Stomach (tissue), 19 donors: ENCODE data around the gene CLMP. TPM values are rescaled to one million over a fixed set of nuclear protein-coding genes. Genes with fewer than 3 reads are reported as not detected.

ENCODE experiments used
- DNase-seq, 2 donors: peaks; one replicate each; pipeline versions ENCODE4 v3.0.0 to v3.0.0-alpha.2; 2013 to 2019
- H3K27ac ChIP-seq, 5 donors: fragments of 200-600 bp in 4 of 5; sonication (generic) in 4 of 5; one replicate each; pipeline ENCODE4 v1.5.1; 2013 to 2019; ENCODE audit warnings: mild to moderate bottlenecking in 1 of 5, moderate library complexity in 1 of 5
- H3K27me3 ChIP-seq, 3 donors: fragments of 200-600 bp; sonication (generic); one replicate each; pipeline ENCODE4 v1.5.1; 2017 to 2019; ENCODE audit warnings: mixed run types in 1 of 3
- H3K36me3 ChIP-seq, 4 donors: fragments of 200-600 bp; sonication (generic); 1 replicate in 3 of 4; 2 replicates in 1 of 4; pipeline ENCODE4 v1.5.1; 2016 to 2019
- H3K4me1 ChIP-seq, 4 donors: fragments of 200-600 bp; sonication (generic); one replicate each; pipeline ENCODE4 v1.5.1; 2016 to 2019
- H3K4me3 ChIP-seq, 4 donors: fragments of 200-600 bp; sonication (generic) in 3 of 4; one replicate each; pipeline ENCODE4 v1.5.1; 2016 to 2019; ENCODE audit warnings: mild to moderate bottlenecking in 1 of 4
- H3K9me3 ChIP-seq, 4 donors: fragments of 200-600 bp; sonication (generic); one replicate each; pipeline ENCODE4 v1.5.1; 2016 to 2019
- EP300 ChIP-seq: sonication (generic); formaldehyde crosslinking; IDR thresholded peaks from one replicate; pipeline ENCODE4 v1.6.1; 2017; ENCODE audit warnings: antibody characterized with exemption
- POLR2A ChIP-seq, 4 donors: fragments of 450-650 bp; IDR thresholded peaks; one replicate each; pipeline ENCODE4 v1.6.1; 2016; ENCODE audit warnings: antibody characterized with exemption in 4 of 4, control low read depth in 2 of 4, mild to moderate bottlenecking in 1 of 4, moderate library complexity in 1 of 4
- POLR2AphosphoS5 ChIP-seq, 3 donors: sonication (generic); formaldehyde crosslinking; IDR thresholded peaks; one replicate each; pipeline ENCODE4 v1.6.1; 2016; ENCODE audit warnings: antibody characterized with exemption in 3 of 3
- WGBS, 5 donors: extraction: QIAGEN DNeasy Blood & Tissue Kit in 3 of 5; methylation state at CpG; one replicate each; pipeline versions ENCODE4 v1.1.5 to v1.1.7; 2013 to 2018; 5-methylcytosine and 5-hydroxymethylcytosine counted together
- intact Hi-C: fragments of 100-400 bp; cut with DNase I; formaldehyde crosslinking; loops from one replicate; pipeline ENCODE4 v1.15.1; 2023; ENCODE audit warnings: low total_unique reads
- long read RNA-seq, 10 donors: transcript quantifications; one replicate each; lab custom pipeline, GENCODE V29; 2026
- polyA plus RNA-seq, 3 donors: library from polyadenylated mRNA; stranded (reverse); fragments of 200-250 nt; gene quantifications; one replicate each; pipeline ENCODE4 v1.2.3, GENCODE V29; 2013
- total RNA-seq, 5 donors: library from RNA; depleted of rRNA; stranded (reverse); fragments of >200 nt; gene quantifications; one replicate each; pipeline versions ENCODE4 v1.1.0 to v1.2.3, GENCODE V29; 2014 to 2016
- TF ChIP-seq, protein P1 (sequence below), 7 experiments: fragments of 450-650 bp in 4 of 7; fragments of 200-600 bp in 3 of 7; sonication (generic) in 3 of 7; IDR thresholded peaks; one replicate each; pipeline ENCODE4 v1.5.1; 2016 to 2019; ENCODE audit warnings: antibody characterized with exemption in 7 of 7, control low read depth in 2 of 7, mild to moderate bottlenecking in 1 of 7
- donor health status: healthy with polysubstance abuse.
- donor health status: Bipolar disorder and iron deficiency.
- donor health status: healthy.

CLMP gene, protein sequence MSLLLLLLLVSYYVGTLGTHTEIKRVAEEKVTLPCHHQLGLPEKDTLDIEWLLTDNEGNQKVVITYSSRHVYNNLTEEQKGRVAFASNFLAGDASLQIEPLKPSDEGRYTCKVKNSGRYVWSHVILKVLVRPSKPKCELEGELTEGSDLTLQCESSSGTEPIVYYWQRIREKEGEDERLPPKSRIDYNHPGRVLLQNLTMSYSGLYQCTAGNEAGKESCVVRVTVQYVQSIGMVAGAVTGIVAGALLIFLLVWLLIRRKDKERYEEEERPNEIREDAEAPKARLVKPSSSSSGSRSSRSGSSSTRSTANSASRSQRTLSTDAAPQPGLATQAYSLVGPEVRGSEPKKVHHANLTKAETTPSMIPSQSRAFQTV
- 10 to 100 TPM; 37.8 to 81.2 (median 46.7) TPM for total RNA-seq
- polyA plus RNA-seq = 10 to 100 TPM in 2 of 3 donors, 1 to 10 TPM in 1; 4.9 to 16.2 (median 13.5) TPM
- long read RNA-seq, donor 1 = 0 reads
- long read RNA-seq, donor 2, full-length matches to known transcripts = 10 of 10 reads
- long read RNA-seq, donor 2, partial matches to known transcripts = 0 of 10 reads
- long read RNA-seq, donor 2, other reads (novel, unspliced or antisense) = 0 of 10 reads
- long read RNA-seq, donor 3, full-length matches to known transcripts = 1 of 1 reads
- long read RNA-seq, donor 3, partial matches to known transcripts = 0 of 1 reads
- long read RNA-seq, donor 3, other reads (novel, unspliced or antisense) = 0 of 1 reads
- long read RNA-seq, donor 4, full-length matches to known transcripts = 2 of 2 reads
- long read RNA-seq, donor 4, partial matches to known transcripts = 0 of 2 reads
- long read RNA-seq, donor 4, other reads (novel, unspliced or antisense) = 0 of 2 reads
- long read RNA-seq, donor 5, full-length matches to known transcripts = 14 of 14 reads
- long read RNA-seq, donor 5, partial matches to known transcripts = 0 of 14 reads
- long read RNA-seq, donor 5, other reads (novel, unspliced or antisense) = 0 of 14 reads
- long read RNA-seq, donor 6, full-length matches to known transcripts = 15 of 15 reads
- long read RNA-seq, donor 6, partial matches to known transcripts = 0 of 15 reads
- long read RNA-seq, donor 6, other reads (novel, unspliced or antisense) = 0 of 15 reads
- long read RNA-seq, donor 7, full-length matches to known transcripts = 11 of 11 reads
- long read RNA-seq, donor 7, partial matches to known transcripts = 0 of 11 reads
- long read RNA-seq, donor 7, other reads (novel, unspliced or antisense) = 0 of 11 reads
- long read RNA-seq, donor 8, full-length matches to known transcripts = 3 of 3 reads
- long read RNA-seq, donor 8, partial matches to known transcripts = 0 of 3 reads
- long read RNA-seq, donor 8, other reads (novel, unspliced or antisense) = 0 of 3 reads
- long read RNA-seq, donor 9, full-length matches to known transcripts = 1 of 6 reads
- long read RNA-seq, donor 9, partial matches to known transcripts = 5 of 6 reads
- long read RNA-seq, donor 9, other reads (novel, unspliced or antisense) = 0 of 6 reads
- long read RNA-seq, donor 10 = 0 reads

DNA sequence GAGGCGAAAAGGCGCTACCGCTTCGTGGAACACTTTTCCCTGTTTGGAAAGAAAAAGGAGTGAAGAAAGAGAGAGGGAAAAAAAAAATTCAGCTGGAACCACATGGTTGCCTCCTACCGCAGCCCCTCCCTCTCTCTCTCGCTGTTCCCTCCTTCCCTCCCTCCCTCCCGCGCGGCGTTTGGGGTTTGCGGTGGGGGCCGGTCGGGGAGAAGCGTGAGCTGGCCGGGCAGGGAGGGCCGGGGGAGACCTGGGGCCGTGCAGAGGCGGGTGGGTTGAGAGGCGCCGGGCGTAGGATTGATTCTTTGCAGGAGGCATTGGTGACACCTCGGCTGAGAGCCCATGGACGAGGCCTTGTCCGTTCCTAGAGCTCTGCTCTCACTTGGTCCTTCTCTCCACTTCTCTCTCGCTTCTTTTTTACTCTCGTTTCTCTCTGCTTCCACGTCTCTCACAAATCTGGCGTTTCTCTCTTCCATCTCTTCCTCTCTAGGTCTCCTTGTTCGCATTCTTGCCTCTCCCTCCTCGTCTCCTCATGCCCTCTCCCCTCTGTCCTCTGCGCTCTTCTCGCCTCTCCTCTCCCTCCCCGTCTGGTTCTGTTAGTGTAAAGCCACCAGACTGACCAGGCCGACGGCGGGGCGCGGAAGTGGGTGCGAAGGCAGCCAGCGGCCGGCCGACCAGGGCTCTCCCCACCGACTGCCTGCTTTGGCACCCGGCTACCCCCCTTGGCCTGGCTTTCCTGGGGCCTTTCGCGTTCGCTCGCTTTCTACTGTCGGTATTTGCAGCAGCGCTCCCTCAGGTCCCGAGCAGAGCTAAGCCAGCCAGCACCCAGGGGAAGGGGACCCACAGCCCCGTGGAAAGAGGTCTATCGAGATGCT lies at the start of gene CLMP:
Gene CLMP, minus strand, starts transcription at position 61 of the 872 bp plus-strand sequence. CDS start 308 bp downstream, outside the sequence.
- Histone ChIP-seq H3K36me3 (no peaks in the 10 kb centered on the region), H3K27me3 (peaks cover 0 to 79% (median 31%) of the 10 kb centered on the region in 3 donors), H3K4me3 (peak within 1 kb of the TSS; percentile 42 to 52 (median 50)), H3K9me3 (no peaks in the 10 kb centered on the region), H3K4me1 (peaks cover 13 to 50% (median 19%) of the 10 kb centered on the region in 4 donors), H3K27ac (peak within 1 kb of the TSS; percentile 70 to 90 (median 81))
- intact Hi-C loops = no loop called here
- DNase-seq = peak in 1 of 2 donors; percentile 87
- TF ChIP-seq POLR2AphosphoS5 (IDR thresholded peaks at IDR 0.05) = no peak
- TF ChIP-seq, protein P1, sequence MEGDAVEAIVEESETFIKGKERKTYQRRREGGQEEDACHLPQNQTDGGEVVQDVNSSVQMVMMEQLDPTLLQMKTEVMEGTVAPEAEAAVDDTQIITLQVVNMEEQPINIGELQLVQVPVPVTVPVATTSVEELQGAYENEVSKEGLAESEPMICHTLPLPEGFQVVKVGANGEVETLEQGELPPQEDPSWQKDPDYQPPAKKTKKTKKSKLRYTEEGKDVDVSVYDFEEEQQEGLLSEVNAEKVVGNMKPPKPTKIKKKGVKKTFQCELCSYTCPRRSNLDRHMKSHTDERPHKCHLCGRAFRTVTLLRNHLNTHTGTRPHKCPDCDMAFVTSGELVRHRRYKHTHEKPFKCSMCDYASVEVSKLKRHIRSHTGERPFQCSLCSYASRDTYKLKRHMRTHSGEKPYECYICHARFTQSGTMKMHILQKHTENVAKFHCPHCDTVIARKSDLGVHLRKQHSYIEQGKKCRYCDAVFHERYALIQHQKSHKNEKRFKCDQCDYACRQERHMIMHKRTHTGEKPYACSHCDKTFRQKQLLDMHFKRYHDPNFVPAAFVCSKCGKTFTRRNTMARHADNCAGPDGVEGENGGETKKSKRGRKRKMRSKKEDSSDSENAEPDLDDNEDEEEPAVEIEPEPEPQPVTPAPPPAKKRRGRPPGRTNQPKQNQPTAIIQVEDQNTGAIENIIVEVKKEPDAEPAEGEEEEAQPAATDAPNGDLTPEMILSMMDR (IDR thresholded peaks at IDR 0.05) = no peak
- no peak for TF ChIP-seq EP300
- TF ChIP-seq POLR2A (IDR thresholded peaks at IDR 0.05) = no peak
- 3 to 14% (median 7%) methylated on average over 48 to 53 of the region's 53 CpGs for WGBS, 5 donors

DNA sequence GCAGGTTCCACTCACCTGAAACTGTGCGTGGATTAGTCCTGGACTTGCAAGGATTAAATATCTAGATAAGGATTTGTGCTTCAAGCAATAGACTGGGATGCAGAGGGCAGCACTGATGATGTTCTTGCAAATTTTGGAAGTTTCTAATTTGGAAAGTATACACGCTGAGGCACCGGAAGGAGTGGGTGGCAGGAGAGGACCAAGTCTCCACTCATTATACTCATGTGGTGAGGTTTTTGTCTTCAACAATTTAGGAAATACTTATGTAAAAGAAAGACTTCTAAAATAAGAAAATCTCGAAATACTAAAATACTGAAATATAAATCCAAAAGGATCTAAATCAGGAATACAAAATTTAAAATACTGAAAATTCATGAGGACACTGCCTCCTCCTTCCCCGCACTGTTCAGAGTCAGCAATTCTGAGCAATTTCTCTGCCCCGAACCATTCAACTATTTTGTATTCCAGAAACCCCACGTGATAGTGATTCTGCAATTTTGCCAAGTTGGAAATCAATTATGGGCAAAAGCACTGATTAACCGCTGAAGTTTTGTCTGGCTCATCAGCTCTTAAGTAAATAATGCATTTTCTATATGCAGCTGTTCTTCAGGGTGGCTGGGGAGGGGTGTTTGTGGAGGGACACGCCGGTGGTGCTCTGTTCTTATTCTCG lies 47.0 kb upstream of the CLMP start:
- Histone ChIP-seq H3K4me3 (no peak overlapping the region), H3K27ac (no peak overlapping the region), H3K27me3 (no peaks in the 10 kb centered on the region), H3K4me1 (peaks cover 0 to 8% (median 3%) of the 10 kb centered on the region in 4 donors), H3K9me3 (no peaks in the 10 kb centered on the region), H3K36me3 (no peaks in the 10 kb centered on the region)
- DNase-seq = no peak
- intact Hi-C loops = no loop called here
- TF ChIP-seq EP300 = no peak
- no peak for TF ChIP-seq POLR2AphosphoS5 (IDR thresholded peaks at IDR 0.05)
- TF ChIP-seq, protein P1 (IDR thresholded peaks at IDR 0.05) = no peak
- no peak for TF ChIP-seq POLR2A (IDR thresholded peaks at IDR 0.05)
- WGBS, 5 donors = 69 to 75% (median 73%) methylated on average over 11 of the region's 11 CpGs

DNA sequence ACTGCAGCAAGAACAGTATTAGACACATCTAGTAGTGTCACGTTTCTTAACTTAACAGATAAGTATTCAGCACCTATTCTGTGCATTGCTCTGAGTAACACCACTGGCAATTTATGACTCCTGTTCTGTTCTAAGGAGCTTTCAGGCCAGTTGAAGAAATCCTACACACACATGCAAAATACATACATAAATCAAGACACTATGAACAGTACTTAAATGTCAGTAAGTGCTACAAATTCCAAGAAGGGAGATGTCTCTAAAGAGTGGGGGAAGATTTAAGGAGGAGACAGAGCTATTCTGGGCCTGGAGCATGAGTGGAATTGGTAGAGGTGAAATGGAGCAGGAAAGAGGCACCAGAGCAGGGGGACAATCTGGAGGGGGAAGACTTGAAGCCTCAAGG lies 46.2 kb upstream of the CLMP start:
- Histone ChIP-seq H3K27ac (no peak overlapping the region), H3K27me3 (no peaks in the 10 kb centered on the region), H3K4me3 (no peak overlapping the region), H3K36me3 (no peaks in the 10 kb centered on the region), H3K4me1 (peaks cover 0 to 4% (median 0%) of the 10 kb centered on the region in 4 donors), H3K9me3 (no peaks in the 10 kb centered on the region)
- no peak for TF ChIP-seq EP300
- TF ChIP-seq, protein P1 (IDR thresholded peaks at IDR 0.05) = no peak
- TF ChIP-seq POLR2AphosphoS5 (IDR thresholded peaks at IDR 0.05) = no peak
- TF ChIP-seq POLR2A (IDR thresholded peaks at IDR 0.05) = no peak
- intact Hi-C loops = no loop called here
- WGBS, 5 donors = 55 to 71% (median 63%) methylated on average over 1 of the region's 1 CpG
- DNase-seq = no peak
